CD4-positive, alpha-beta T cell treated with Interferon gamma for 1 hour (primary cell): Measurements from ENCODE around the gene SHANK2.

ENCODE experiments used
- DNase-seq: peaks from one replicate; pipeline ENCODE4 v3.0.0-alpha.2; 2020

SHANK2 gene

GRCh38 chr11:71268706-71269321 is 16.4 kb upstream of the SHANK2 start:
- DNase-seq = no peak

GRCh38 chr11:71267807-71268421 is 15.5 kb upstream of the SHANK2 start:
- no peak for DNase-seq

GRCh38 chr11:71266114-71266833 is 13.9 kb upstream of the SHANK2 start:
- DNase-seq = no peak

GRCh38 chr11:71265559-71266092 is 13.2 kb upstream of the SHANK2 start:
- DNase-seq = no peak

GRCh38 chr11:71263386-71263785 is 11.0 kb upstream of the SHANK2 start:
- no peak for DNase-seq

- DNase-seq = no peak
Observed at GRCh38 chr11:71255800-71256479, 3.6 kb upstream of the SHANK2 start.

GRCh38 chr11:71255323-71255722 is 2.9 kb upstream of the SHANK2 start:
- DNase-seq = no peak

GRCh38 chr11:71253794-71254193 is 1.4 kb upstream of the SHANK2 start:
- DNase-seq = no peak

- no peak for DNase-seq
Observed at GRCh38 chr11:71252770-71253730, 673 bp upstream of the SHANK2 start.

GRCh38 chr11:71251761-71252268 is 562 bp downstream of the SHANK2 start:
- DNase-seq = peak; percentile 33

- no peak for DNase-seq
Observed at GRCh38 chr11:71251151-71251721, 1.1 kb downstream of the SHANK2 start.

- no peak for DNase-seq
Observed at GRCh38 chr11:71250523-71251150, 1.7 kb downstream of the SHANK2 start.

GRCh38 chr11:71249301-71249700 is 3.1 kb downstream of the SHANK2 start:
- DNase-seq = no peak

- no peak for DNase-seq
Observed at GRCh38 chr11:71248656-71249055, 3.7 kb downstream of the SHANK2 start.

- no peak for DNase-seq
Observed at GRCh38 chr11:71248251-71248570, 4.2 kb downstream of the SHANK2 start.

GRCh38 chr11:71247551-71248250 is 4.7 kb downstream of the SHANK2 start:
- DNase-seq = no peak

GRCh38 chr11:71246559-71246958 is 5.8 kb downstream of the SHANK2 start:
- no peak for DNase-seq

GRCh38 chr11:71245601-71246391 is 6.6 kb downstream of the SHANK2 start:
- DNase-seq = no peak

GRCh38 chr11:71244116-71244810 is 8.1 kb downstream of the SHANK2 start:
- no peak for DNase-seq
